Pancreas (tissue), 10 donors: Measurements from ENCODE around the gene S100A8. TPM values are rescaled to one million over a fixed set of nuclear protein-coding genes. Genes with fewer than 3 reads are reported as not detected.

Experiments
- ATAC-seq, 4 donors: fragments of 200-7000 bp; cut with Tn5 transposase; one replicate each; pipeline versions ENCODE4 v1.8.0 to v1.9.1; 2020; ENCODE audit warnings: mild to moderate bottlenecking in 4 of 4, moderate library complexity in 4 of 4
- DNase-seq, 6 donors: peaks; one replicate each; pipeline ENCODE4 v3.0.0-alpha.2; 2020
- FAIRE-seq: peaks from 2 replicates; lab custom pipeline; 2012; peaks lifted over from hg19 to GRCh38; lab: Jason Lieb, UNC
- H3K27ac ChIP-seq, 4 donors: fragments of 200-600 bp; sonication (generic); 1 replicate in 3 of 4; 2 replicates in 1 of 4; pipeline versions ENCODE4 v1.5.0 to v1.8.0; 2020
- H3K27me3 ChIP-seq, 4 donors: fragments of 200-600 bp; one replicate each; pipeline ENCODE4 v1.8.0; 2021
- H3K36me3 ChIP-seq, 3 donors: fragments of 200-600 bp; sonication (generic) in 1 of 3; one replicate each; pipeline versions ENCODE4 v1.5.0 to v1.8.0; 2020 to 2021
- H3K4me1 ChIP-seq, 3 donors: fragments of 200-600 bp; one replicate each; pipeline ENCODE4 v1.8.0; 2021
- H3K4me3 ChIP-seq, 4 donors: fragments of 200-600 bp; sonication (generic) in 2 of 4; one replicate each; pipeline versions ENCODE4 v1.5.0 to v1.8.0; 2020 to 2021
- H3K9me3 ChIP-seq, 4 donors: fragments of 200-600 bp; one replicate each; pipeline ENCODE4 v1.8.0; 2021
- WGBS, 2 donors: extraction: QIAGEN DNeasy Blood & Tissue Kit; methylation state at CpG; one replicate each; pipeline ENCODE4 v1.1.7; 2013; 5-methylcytosine and 5-hydroxymethylcytosine counted together
- intact Hi-C, 3 donors: fragments of 100-400 bp; cut with DNase I; formaldehyde crosslinking; loops; one replicate each; pipeline versions ENCODE4 v1.11.1 to v1.14.2; 2022
- polyA plus RNA-seq, 2 donors: library from polyadenylated mRNA; stranded (reverse); fragments of 200-250 nt; gene quantifications; one replicate each; pipeline ENCODE4 v1.2.3, GENCODE V29; 2013
- total RNA-seq, 6 donors: library from RNA; stranded (reverse); fragmentation: NEBNext Ultra II Directional in 4 of 6; extraction: Animal tissue kit (Norgen Biotek cat#: 25700) in 4 of 6; gene quantifications; one replicate each; pipeline versions ENCODE4 v1.2.1 to v1.2.4, GENCODE V29; 2021 to 2023
- TF ChIP-seq, protein P1 (sequence below), 4 donors: fragments of 200-600 bp; sonication (generic) in 3 of 4; IDR thresholded peaks; one replicate each; pipeline versions ENCODE4 v1.5.0 to v1.8.0; 2021; ENCODE audit warnings: antibody characterized with exemption in 4 of 4
- donor health status: healthy with polysubstance abuse.
- donor health status: DM: no; HTN: no; CAD: no; lungs with moderate emphysema.
- donor health status: DM: no; HTN: no; CAD: no.
- donor health status: control.
- donor health status: control.
- donor health status: Bipolar disorder and iron deficiency.
- donor health status: DM: yes; HTN: yes; CAD: no.
- donor health status: DM: no; HTN: no; CAD: no.
- donor health status: DM: no; HTN: no; CAD: no.
- donor health status: DM: yes; HTN: yes; CAD: no.

Gene S100A8
- total and polyA plus RNA-seq, 8 donors: 2.0 to 41.9 (median 19.7) TPM

DNA sequence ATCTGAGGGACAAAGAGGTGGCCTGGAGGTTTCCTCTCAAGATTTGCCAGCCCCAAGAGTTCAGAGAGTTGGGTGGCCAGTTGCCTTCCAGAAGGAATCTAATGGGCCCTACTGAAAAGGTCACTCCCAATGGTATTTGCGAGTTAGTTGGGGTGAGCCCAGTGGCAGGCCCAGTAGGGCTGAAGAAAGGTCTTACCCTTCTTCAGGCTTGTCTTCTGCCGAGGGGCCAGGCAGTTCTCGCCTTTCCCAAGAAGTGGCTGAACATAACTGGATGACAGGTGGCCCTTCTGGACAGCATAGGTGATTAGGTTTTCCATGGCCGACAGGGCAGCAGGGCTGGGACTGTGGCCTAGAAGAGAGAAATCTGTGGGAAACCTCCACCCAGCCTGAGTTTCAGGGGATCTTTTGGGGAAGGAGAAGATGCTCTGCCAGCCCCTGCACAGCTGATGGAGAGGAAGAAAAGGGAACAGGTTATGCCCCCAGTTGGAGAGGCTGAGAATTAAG is 49.4 kb downstream of the S100A8 start:
- FAIRE-seq (no peak), ATAC-seq (no peak), DNase-seq (no peak)
- Histone ChIP-seq H3K27ac (no peak overlapping the region), H3K4me1 (no peaks in the 10 kb centered on the region), H3K36me3 (no peaks in the 10 kb centered on the region), H3K9me3 (no peaks in the 10 kb centered on the region), H3K27me3 (no peaks in the 10 kb centered on the region), H3K4me3 (no peak overlapping the region)
- 82 to 87% methylated on average over 4 of the region's 4 CpGs for WGBS, 2 donors
- TF ChIP-seq, protein P1, sequence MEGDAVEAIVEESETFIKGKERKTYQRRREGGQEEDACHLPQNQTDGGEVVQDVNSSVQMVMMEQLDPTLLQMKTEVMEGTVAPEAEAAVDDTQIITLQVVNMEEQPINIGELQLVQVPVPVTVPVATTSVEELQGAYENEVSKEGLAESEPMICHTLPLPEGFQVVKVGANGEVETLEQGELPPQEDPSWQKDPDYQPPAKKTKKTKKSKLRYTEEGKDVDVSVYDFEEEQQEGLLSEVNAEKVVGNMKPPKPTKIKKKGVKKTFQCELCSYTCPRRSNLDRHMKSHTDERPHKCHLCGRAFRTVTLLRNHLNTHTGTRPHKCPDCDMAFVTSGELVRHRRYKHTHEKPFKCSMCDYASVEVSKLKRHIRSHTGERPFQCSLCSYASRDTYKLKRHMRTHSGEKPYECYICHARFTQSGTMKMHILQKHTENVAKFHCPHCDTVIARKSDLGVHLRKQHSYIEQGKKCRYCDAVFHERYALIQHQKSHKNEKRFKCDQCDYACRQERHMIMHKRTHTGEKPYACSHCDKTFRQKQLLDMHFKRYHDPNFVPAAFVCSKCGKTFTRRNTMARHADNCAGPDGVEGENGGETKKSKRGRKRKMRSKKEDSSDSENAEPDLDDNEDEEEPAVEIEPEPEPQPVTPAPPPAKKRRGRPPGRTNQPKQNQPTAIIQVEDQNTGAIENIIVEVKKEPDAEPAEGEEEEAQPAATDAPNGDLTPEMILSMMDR (IDR thresholded peaks at IDR 0.05): no peak
- intact Hi-C loops: no loop called here

DNA sequence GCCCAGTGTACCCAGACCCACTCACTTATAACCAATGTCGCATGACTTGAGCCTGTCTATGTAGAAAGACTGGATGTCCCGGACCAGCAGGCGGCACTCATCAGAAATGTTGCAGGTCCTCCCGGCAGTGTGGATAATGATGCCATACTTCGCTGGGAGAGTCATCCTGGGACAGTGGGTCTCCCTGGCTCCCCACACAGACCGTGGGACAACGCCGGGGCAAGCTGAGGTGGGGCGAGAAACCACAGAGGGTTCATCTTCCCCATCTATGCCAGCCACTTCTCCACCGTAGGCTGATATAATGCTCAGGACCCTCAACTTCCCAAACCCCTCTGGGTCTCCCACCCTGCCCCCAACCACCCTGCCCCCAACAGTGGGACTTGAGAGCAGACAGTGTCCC is 50.5 kb downstream of the S100A8 start:
- ATAC-seq (no peak), FAIRE-seq (no peak), DNase-seq (no peak)
- Histone ChIP-seq H3K27me3 (no peaks in the 10 kb centered on the region), H3K4me3 (no peak overlapping the region), H3K4me1 (no peaks in the 10 kb centered on the region), H3K9me3 (no peaks in the 10 kb centered on the region), H3K36me3 (no peaks in the 10 kb centered on the region), H3K27ac (no peak overlapping the region)
- TF ChIP-seq, protein P1 (IDR thresholded peaks at IDR 0.05): no peak
- WGBS, 2 donors: 79 to 88% methylated on average over 10 of the region's 10 CpGs
- intact Hi-C loops: no loop called here

Other genes starting within 250 kb of the S100A8 start
- not detected for gene SPRR2G, start 240.2 kb downstream of the S100A8 start, total RNA-seq
- gene SPRR2G, start 240.2 kb downstream of the S100A8 start, polyA plus RNA-seq: not detected
- gene LELP1, start 187.6 kb downstream of the S100A8 start, total RNA-seq: not detected
- not detected for gene LELP1, start 187.6 kb downstream of the S100A8 start, polyA plus RNA-seq
- not detected for gene PRR9, start 173.5 kb downstream of the S100A8 start, total RNA-seq
- gene PRR9, start 173.5 kb downstream of the S100A8 start, polyA plus RNA-seq: not detected
- gene LORICRIN, start 131.4 kb downstream of the S100A8 start, total RNA-seq: not detected
- not detected for gene LORICRIN, start 131.4 kb downstream of the S100A8 start, polyA plus RNA-seq
- gene PGLYRP3, start 78.1 kb downstream of the S100A8 start, total RNA-seq: not detected
- gene PGLYRP3, start 78.1 kb downstream of the S100A8 start, polyA plus RNA-seq: not detected
- under 1 TPM in 1 of 6 donors, not detected in 5; 0.37 TPM for gene PGLYRP4, start 42.2 kb downstream of the S100A8 start, total RNA-seq
- gene PGLYRP4, start 42.2 kb downstream of the S100A8 start, polyA plus RNA-seq: not detected
- 10 to 100 TPM in 3 of 6 donors, 1 to 10 TPM in 3; 3.9 to 49.0 (median 21.2) TPM for gene S100A9, start 33.2 kb downstream of the S100A8 start, total RNA-seq
- gene S100A9, start 33.2 kb downstream of the S100A8 start, polyA plus RNA-seq: 10 to 100 TPM; 51.4 to 79.6 TPM
- gene S100A12, start 15.5 kb downstream of the S100A8 start, total RNA-seq: 1 to 10 TPM in 3 of 6 donors, under 1 TPM in 2, not detected in 1; 0.44 to 3.3 (median 1.1) TPM
- 1 to 10 TPM; 2.6 to 5.2 TPM for gene S100A12, start 15.5 kb downstream of the S100A8 start, polyA plus RNA-seq
- not detected for gene S100A7A, start 25.4 kb upstream of the S100A8 start, total RNA-seq
- not detected for gene S100A7A, start 25.4 kb upstream of the S100A8 start, polyA plus RNA-seq
- not detected for gene S100A7, start 69.6 kb upstream of the S100A8 start, total RNA-seq
- gene S100A7, start 69.6 kb upstream of the S100A8 start, polyA plus RNA-seq: not detected
- 100 to 1,000 TPM in 2 of 6 donors, 10 to 100 TPM in 4; 21.4 to 264 (median 61.8) TPM for gene S100A6, start 144.9 kb upstream of the S100A8 start, total RNA-seq
- gene S100A6, start 144.9 kb upstream of the S100A8 start, polyA plus RNA-seq: 100 to 1,000 TPM; 304 to 495 TPM
- not detected for gene S100A5, start 149.9 kb upstream of the S100A8 start, total RNA-seq
- gene S100A5, start 149.9 kb upstream of the S100A8 start, polyA plus RNA-seq: not detected
- 10 to 100 TPM in 4 of 6 donors, 1 to 10 TPM in 2; 5.0 to 40.9 (median 24.4) TPM for gene S100A4, start 154.7 kb upstream of the S100A8 start, total RNA-seq
- 100 to 1,000 TPM in 1 of 2 donors, 10 to 100 TPM in 1; 88.6 to 149 TPM for gene S100A4, start 154.7 kb upstream of the S100A8 start, polyA plus RNA-seq
- under 1 TPM in 3 of 6 donors, not detected in 3; 0.20 to 0.70 (median 0.66) TPM for gene S100A3, start 158.2 kb upstream of the S100A8 start, total RNA-seq
- 1 to 10 TPM in 1 of 2 donors, under 1 TPM in 1; 0.38 to 1.1 TPM for gene S100A3, start 158.2 kb upstream of the S100A8 start, polyA plus RNA-seq
- gene S100A2, start 174.8 kb upstream of the S100A8 start, total RNA-seq: 1 to 10 TPM in 1 of 6 donors, under 1 TPM in 3, not detected in 2; 0.60 to 2.1 (median 0.68) TPM
- gene S100A2, start 174.8 kb upstream of the S100A8 start, polyA plus RNA-seq: 1 to 10 TPM; 1.9 to 2.8 TPM
- gene S100A16, start 222.1 kb upstream of the S100A8 start, total RNA-seq: 10 to 100 TPM in 4 of 6 donors, 1 to 10 TPM in 2; 8.1 to 30.8 (median 13.4) TPM
- gene S100A16, start 222.1 kb upstream of the S100A8 start, polyA plus RNA-seq: 10 to 100 TPM; 31.1 to 43.9 TPM
- 10 to 100 TPM in 4 of 6 donors, 1 to 10 TPM in 2; 3.6 to 21.6 (median 11.1) TPM for gene S100A14, start 225.3 kb upstream of the S100A8 start, total RNA-seq
- 10 to 100 TPM; 20.2 to 23.7 TPM for gene S100A14, start 225.3 kb upstream of the S100A8 start, polyA plus RNA-seq
- gene S100A13, start 236.4 kb upstream of the S100A8 start, total RNA-seq: 10 to 100 TPM; 22.0 to 47.3 (median 30.5) TPM
- 100 to 1,000 TPM; 105 to 125 TPM for gene S100A13, start 236.4 kb upstream of the S100A8 start, polyA plus RNA-seq
- 10 to 100 TPM in 1 of 6 donors, 1 to 10 TPM in 5; 1.9 to 14.0 (median 4.0) TPM for gene S100A1, start 237.4 kb upstream of the S100A8 start, total RNA-seq
- gene S100A1, start 237.4 kb upstream of the S100A8 start, polyA plus RNA-seq: 1 to 10 TPM; 2.5 to 7.9 TPM
- 10 to 100 TPM; 27.9 to 49.2 (median 34.8) TPM for gene CHTOP, start 243.0 kb upstream of the S100A8 start, total RNA-seq
- 10 to 100 TPM; 54.9 to 87.4 TPM for gene CHTOP, start 243.0 kb upstream of the S100A8 start, polyA plus RNA-seq